Cortex of kidney (tissue), 1 donor: ENCODE measurements around the gene HECTD3.
"Not testable (repeated sequence)": the region's sequence is repeated elsewhere in the genome, so short reads cannot be mapped to it uniquely, and the experiment has no call there.

ENCODE experiments used
- DNase-seq: peaks from one replicate; lab custom pipeline; 2025; lab: John Stamatoyannopoulos, UW

Gene HECTD3

GRCh38 chr1:44988531-44989156, 22.5 kb downstream of the HECTD3 start:
- DNase-seq, result no peak

- no peak for DNase-seq
Measured at GRCh38 chr1:44985747-44986359, 25.3 kb downstream of the HECTD3 start.

- not testable (repeated sequence) for DNase-seq
Measured at GRCh38 chr1:44977372-44977771, 33.8 kb downstream of the HECTD3 start.

GRCh38 chr1:44976252-44976651, 34.9 kb downstream of the HECTD3 start:
- DNase-seq, result no peak

DNA sequence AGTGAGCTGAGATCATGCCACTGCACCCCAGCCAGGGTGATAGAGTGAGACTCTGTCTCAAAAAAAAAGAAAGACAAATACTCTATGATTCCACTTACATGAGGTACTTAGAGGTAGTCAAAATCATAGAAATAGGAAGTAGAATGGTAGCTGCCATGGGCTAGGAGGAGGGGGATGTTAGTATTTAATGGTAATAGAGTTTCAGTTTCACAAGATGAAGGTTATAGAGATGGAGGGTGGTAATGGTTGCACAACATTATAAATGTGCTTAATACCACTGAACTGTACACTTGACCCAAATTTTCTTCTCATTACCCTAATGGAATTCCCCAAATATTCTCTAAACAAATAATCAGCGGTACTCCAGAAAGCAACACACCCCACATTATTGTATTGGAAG, 37.5 kb downstream of the HECTD3 start:
- DNase-seq, result no peak

- no peak for DNase-seq
Measured at GRCh38 chr1:44970317-44970716, 40.8 kb downstream of the HECTD3 start.

GRCh38 chr1:44964396-44964795, 46.7 kb downstream of the HECTD3 start:
- DNase-seq, result no peak

DNA sequence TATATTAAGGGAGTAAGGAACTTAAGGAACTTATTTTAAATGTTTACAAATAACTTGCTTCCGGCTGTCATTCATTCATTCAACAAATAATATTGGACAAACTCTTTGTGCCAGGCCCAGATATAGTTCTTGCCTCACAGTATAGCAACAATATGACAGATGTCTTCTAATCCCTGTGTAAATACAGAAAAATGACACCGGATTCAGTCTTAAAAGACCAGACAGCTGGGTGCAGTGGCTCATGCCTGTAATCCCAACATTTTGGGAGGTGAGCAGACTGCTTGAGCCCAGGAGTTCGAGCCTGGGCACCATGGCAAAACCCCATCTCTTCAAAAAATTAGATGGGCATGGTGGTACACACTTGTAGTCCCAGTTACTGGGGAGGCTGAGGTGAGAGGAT, 48.4 kb downstream of the HECTD3 start:
- DNase-seq, result no peak

DNA sequence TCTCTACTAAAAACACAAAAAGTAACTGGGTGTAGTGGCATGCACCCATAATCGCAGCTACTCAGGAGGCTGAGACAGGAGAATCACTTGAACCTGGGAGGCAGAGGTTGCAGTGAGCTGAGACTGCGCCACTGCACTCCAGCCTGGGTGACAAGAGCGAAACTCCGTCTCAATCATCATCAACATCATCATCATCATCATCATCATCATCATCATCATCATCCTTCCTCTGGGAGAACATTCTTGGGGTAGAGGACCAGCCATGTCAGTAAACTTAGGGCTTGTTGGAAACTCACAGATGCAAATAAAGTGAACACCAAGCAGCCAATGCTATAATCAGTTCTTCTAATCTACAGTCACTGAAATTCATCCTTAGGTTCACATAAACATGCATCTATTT, 49.1 kb downstream of the HECTD3 start:
- DNase-seq, result not testable (repeated sequence)

GRCh38 chr1:44957566-44957965, 53.6 kb downstream of the HECTD3 start:
- DNase-seq, result not testable (repeated sequence)

DNA sequence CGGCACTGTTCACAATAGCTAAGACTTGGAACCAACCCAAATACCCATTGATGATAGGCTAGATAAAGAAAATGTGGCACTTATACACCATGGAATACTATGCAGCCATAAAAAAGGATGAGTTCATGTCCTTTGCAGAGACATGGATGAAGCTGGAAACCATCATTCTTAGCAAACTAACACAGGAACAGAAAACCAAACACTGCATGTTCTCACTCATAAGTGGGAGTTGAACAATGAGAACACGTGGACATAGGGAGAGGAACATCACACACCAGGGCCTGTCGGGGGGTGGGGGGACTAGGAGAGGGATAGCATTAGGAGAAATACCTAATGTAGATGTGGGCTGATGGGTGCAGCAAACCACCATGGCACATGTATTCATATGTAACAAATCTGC, 55.0 kb downstream of the HECTD3 start:
- DNase-seq, result not testable (repeated sequence)
